H9 (cell line): ENCODE results near the gene ENHO. TPM values are rescaled to one million over a fixed set of nuclear protein-coding genes. Genes with fewer than 3 reads are reported as not detected.

ENCODE experiments used
- DNase-seq: peaks from one replicate; pipeline ENCODE4 v3.0.0-alpha.2; 2017
- H2AFZ ChIP-seq: one replicate; pipeline ENCODE4 v1.6.1; 2013; ENCODE audit warnings: mild to moderate bottlenecking, low read length, control low read depth, moderate library complexity
- H2AK5ac ChIP-seq: 2 replicates; pipeline ENCODE4 v1.6.1; 2013; ENCODE audit warnings: low read length, control low read depth, mixed read lengths; ENCODE audit not compliant: insufficient read length
- H2BK120ac ChIP-seq: one replicate; pipeline ENCODE4 v1.6.1; 2013; ENCODE audit warnings: low read depth, mild to moderate bottlenecking, low read length, control low read depth, inconsistent platforms; ENCODE audit not compliant: poor library complexity, severe bottlenecking
- H2BK12ac ChIP-seq: 2 replicates; pipeline ENCODE4 v1.6.1; 2013; ENCODE audit warnings: low read length, control low read depth, mixed read lengths, low read depth; ENCODE audit not compliant: insufficient read length
- H2BK15ac ChIP-seq: 2 replicates; pipeline ENCODE4 v1.6.1; 2013; ENCODE audit warnings: low read depth, low read length, control low read depth
- H2BK20ac ChIP-seq: one replicate; pipeline ENCODE4 v1.6.1; 2013; ENCODE audit warnings: low read depth, mild to moderate bottlenecking, low read length, control low read depth, inconsistent platforms; ENCODE audit not compliant: poor library complexity, severe bottlenecking
- H2BK5ac ChIP-seq: 2 replicates; pipeline ENCODE4 v1.6.1; 2013; ENCODE audit warnings: low read length, control low read depth, mixed read lengths; ENCODE audit not compliant: insufficient read length
- H3K14ac ChIP-seq: 2 replicates; pipeline ENCODE4 v1.6.1; 2013; ENCODE audit warnings: low read length, control low read depth; ENCODE audit not compliant: insufficient read depth
- H3K18ac ChIP-seq: 2 replicates; pipeline ENCODE4 v1.6.1; 2013; ENCODE audit warnings: low read depth, mild to moderate bottlenecking, mixed read lengths, low read length, control low read depth; ENCODE audit not compliant: insufficient read length
- H3K23ac ChIP-seq: 2 replicates; pipeline ENCODE4 v1.6.1; 2013; ENCODE audit warnings: low read length, control low read depth, mixed read lengths, low read depth; ENCODE audit not compliant: insufficient read length
- H3K23me2 ChIP-seq: 2 replicates; pipeline ENCODE4 v1.6.1; 2013; ENCODE audit warnings: low read depth, mild to moderate bottlenecking, mixed read lengths, low read length, control low read depth; ENCODE audit not compliant: insufficient read length, poor library complexity, severe bottlenecking
- H3K27ac ChIP-seq: 2 replicates; pipeline ENCODE4 v1.5.1; 2013; ENCODE audit warnings: low read length, control low read depth, mixed read lengths, low read depth; ENCODE audit not compliant: insufficient read length
- H3K27me3 ChIP-seq: 2 replicates; pipeline ENCODE4 v1.6.1; 2013; ENCODE audit warnings: low read length, control low read depth, inconsistent platforms; ENCODE audit not compliant: insufficient read depth
- H3K4ac ChIP-seq: 2 replicates; pipeline ENCODE4 v1.6.1; 2013; ENCODE audit warnings: low read depth, mild to moderate bottlenecking, control low read depth, inconsistent platforms, low read length, moderate library complexity
- H3K4me1 ChIP-seq: 2 replicates; pipeline ENCODE4 v1.6.1; 2013; ENCODE audit warnings: low read length, control low read depth, inconsistent platforms; ENCODE audit not compliant: insufficient read depth
- H3K4me2 ChIP-seq: 2 replicates; pipeline ENCODE4 v1.6.1; 2013; ENCODE audit warnings: low read length, control low read depth, mixed read lengths; ENCODE audit not compliant: insufficient read length, insufficient read depth
- H3K56ac ChIP-seq: 2 replicates; pipeline ENCODE4 v1.6.1; 2013; ENCODE audit warnings: low read depth, mild to moderate bottlenecking, mixed read lengths, low read length, control low read depth; ENCODE audit not compliant: insufficient read length
- H3K79me1 ChIP-seq: 2 replicates; pipeline ENCODE4 v1.6.1; 2013; ENCODE audit warnings: low read depth, mild to moderate bottlenecking, moderate library complexity, low read length, control low read depth, inconsistent platforms; ENCODE audit not compliant: insufficient read depth, poor library complexity, severe bottlenecking
- H3K79me2 ChIP-seq: 2 replicates; pipeline ENCODE4 v1.6.1; 2013; ENCODE audit warnings: low read length, control low read depth, inconsistent platforms; ENCODE audit not compliant: insufficient read depth
- H3K9ac ChIP-seq: 2 replicates; pipeline ENCODE4 v1.6.1; 2013; ENCODE audit warnings: low read length, control low read depth, mixed read lengths; ENCODE audit not compliant: insufficient read length; ENCODE audit errors: extremely low read depth
- H3K9me3 ChIP-seq: one replicate; pipeline ENCODE4 v1.6.1; 2013; ENCODE audit warnings: low read depth, low read length, inconsistent platforms; ENCODE audit not compliant: control insufficient read depth
- H3T11ph ChIP-seq: one replicate; pipeline ENCODE4 v1.6.1; 2013; ENCODE audit warnings: mild to moderate bottlenecking, low read length, control low read depth, inconsistent platforms
- H4K20me1 ChIP-seq: one replicate; pipeline ENCODE4 v1.6.1; 2013; ENCODE audit not compliant: control insufficient read depth, insufficient read length, insufficient read depth
- H4K5ac ChIP-seq: 2 replicates; pipeline ENCODE4 v1.6.1; 2013; ENCODE audit warnings: low read depth, mild to moderate bottlenecking, mixed read lengths, low read length, control low read depth; ENCODE audit not compliant: insufficient read length
- H4K8ac ChIP-seq: replicated peaks from 2 replicates; pipeline ENCODE4 v1.6.1; 2013; ENCODE audit warnings: low read length, control low read depth, mixed read lengths, low read depth; ENCODE audit not compliant: insufficient read length
- H4K91ac ChIP-seq: 2 replicates; pipeline ENCODE4 v1.6.1; 2013; ENCODE audit warnings: low read depth, mild to moderate bottlenecking, moderate library complexity, mixed read lengths, low read length, control low read depth; ENCODE audit not compliant: insufficient read length
- H3K27ac Mint-ChIP-seq, 3 experiments: 2 replicates in 2 of 3; 3 replicates in 1 of 3; pipeline ENCODE4 v1.8.0; 2020 to 2021; ENCODE audit warnings: mixed read lengths in 3 of 3, mild to moderate bottlenecking in 1 of 3, moderate library complexity in 1 of 3
- H3K27me3 Mint-ChIP-seq: 2 replicates; pipeline ENCODE4 v1.8.0; 2021; ENCODE audit warnings: low read depth, mild to moderate bottlenecking, moderate library complexity, mixed read lengths
- H3K36me3 Mint-ChIP-seq, 3 experiments: 2 replicates in 2 of 3; 3 replicates in 1 of 3; pipeline ENCODE4 v1.8.0; 2020 to 2021; ENCODE audit warnings: low read depth in 3 of 3, mixed read lengths in 3 of 3; ENCODE audit not compliant: insufficient read depth in 1 of 3
- H3K4me1 Mint-ChIP-seq, 2 experiments: 2 replicates each; pipeline ENCODE4 v1.8.0; 2020; ENCODE audit warnings: mixed read lengths in 2 of 2
- H3K4me3 Mint-ChIP-seq, 2 experiments: 2 replicates in 1 of 2; 3 replicates in 1 of 2; pipeline ENCODE4 v1.8.0; 2020 to 2021; ENCODE audit warnings: mild to moderate bottlenecking in 2 of 2, mixed read lengths in 2 of 2, moderate library complexity in 1 of 2
- H3K9me3 Mint-ChIP-seq, 2 experiments: 2 replicates in 1 of 2; 3 replicates in 1 of 2; pipeline ENCODE4 v1.8.0; 2020; ENCODE audit warnings: mild to moderate bottlenecking in 2 of 2, mixed read lengths in 2 of 2, moderate library complexity in 1 of 2
- CTCF ChIP-seq: fragments of 200-600 bp; sonication (generic); conservative IDR thresholded peaks from 3 replicates; pipeline ENCODE4 v1.8.0; 2021; ENCODE audit warnings: antibody characterized with exemption, mild to moderate bottlenecking
- WGBS: extraction: QIAGEN DNeasy Blood & Tissue Kit; methylation state at CpG from one replicate; pipeline ENCODE4 v1.1.7; 2013; ENCODE audit warnings: missing lambda C conversion rate, low lambda C conversion rate, mixed read lengths; ENCODE audit not compliant: insufficient read length; ENCODE audit errors: extremely low coverage; 5-methylcytosine and 5-hydroxymethylcytosine counted together
- total RNA-seq: library from RNA; stranded (reverse); gene quantifications from 2 replicates; pipeline ENCODE4 v1.2.1, GENCODE V29; 2021

ENHO gene
- total RNA-seq, 1 experiment from 2014 or later, result 14.5 TPM

GRCh38 chr9:34506623-34507022 is 16.2 kb downstream of the ENHO start:
- Histone ChIP-seq H3K14ac (no peak overlapping the region), H2AFZ (no peak overlapping the region), H3K18ac (no peak overlapping the region), H3K23me2 (no peaks in the 10 kb centered on the region), H3K23ac (no peak overlapping the region), H3K9me3 (no peaks in the 10 kb centered on the region), H2BK20ac (no peak overlapping the region), H3K79me1 (no peaks in the 10 kb centered on the region), H3K4me2 (no peak overlapping the region), H2AK5ac (no peak overlapping the region), H3K56ac (no peak overlapping the region), H3K27ac (no peak overlapping the region), H4K91ac (no peak overlapping the region), H3K27me3 (no peaks in the 10 kb centered on the region), H2BK15ac (no peak overlapping the region), H3K4me1 (no peaks in the 10 kb centered on the region; the same call in 1 of the 2 replicates), H4K5ac (no peak overlapping the region), H3K9ac (no peak overlapping the region), H2BK12ac (no peak overlapping the region), H2BK120ac (no peak overlapping the region), H2BK5ac (no peak overlapping the region), H3T11ph (no peak overlapping the region), H3K4ac (no peak overlapping the region), H3K79me2 (no peaks in the 10 kb centered on the region), H4K20me1 (no peaks in the 10 kb centered on the region), H4K8ac (no peak overlapping the region)
- Mint-ChIP-seq H3K27me3 (peaks cover 3% of the 10 kb centered on the region; the same call in 1 of the 2 replicates), H3K36me3 (no peaks in the 10 kb centered on the region), H3K4me1 (peaks cover 13 to 28% of the 10 kb centered on the region in 2 experiments), H3K9me3 (no peaks in the 10 kb centered on the region), H3K27ac (no peak overlapping the region), H3K4me3 (no peak overlapping the region)
- TF ChIP-seq CTCF, result no peak
- no peak for DNase-seq
- WGBS, result no CpG with 5 or more reads among the region's 7 CpGs
